G401 (cell line): ENCODE data around the gene NCKAP5L. TPM values are rescaled to one million over a fixed set of nuclear protein-coding genes. Genes with fewer than 3 reads are reported as not detected.
"Not testable (repeated sequence)": the region's sequence is repeated elsewhere in the genome, so short reads cannot be mapped to it uniquely, and the experiment has no call there.

Source experiments
- DNase-seq: peaks from one replicate; pipeline ENCODE4 v3.0.0-alpha.2; 2015; ENCODE audit warnings: low spot score
- in situ Hi-C: cut with HindIII; loops from 2 replicates; pipeline ENCODE4 v1.10.0; 2016; ENCODE audit warnings: low sequenced_read_pairs, mixed read lengths
- total RNA-seq: library from RNA; depleted of rRNA; stranded (reverse); fragments of >200 nt; shearing (Covaris generic); gene quantifications from 2 replicates; pipeline ENCODE4 v1.2.3, GENCODE V29; 2014

The NCKAP5L gene
- total RNA-seq, 1 experiment from 2014 or later: 17.0 TPM

DNA sequence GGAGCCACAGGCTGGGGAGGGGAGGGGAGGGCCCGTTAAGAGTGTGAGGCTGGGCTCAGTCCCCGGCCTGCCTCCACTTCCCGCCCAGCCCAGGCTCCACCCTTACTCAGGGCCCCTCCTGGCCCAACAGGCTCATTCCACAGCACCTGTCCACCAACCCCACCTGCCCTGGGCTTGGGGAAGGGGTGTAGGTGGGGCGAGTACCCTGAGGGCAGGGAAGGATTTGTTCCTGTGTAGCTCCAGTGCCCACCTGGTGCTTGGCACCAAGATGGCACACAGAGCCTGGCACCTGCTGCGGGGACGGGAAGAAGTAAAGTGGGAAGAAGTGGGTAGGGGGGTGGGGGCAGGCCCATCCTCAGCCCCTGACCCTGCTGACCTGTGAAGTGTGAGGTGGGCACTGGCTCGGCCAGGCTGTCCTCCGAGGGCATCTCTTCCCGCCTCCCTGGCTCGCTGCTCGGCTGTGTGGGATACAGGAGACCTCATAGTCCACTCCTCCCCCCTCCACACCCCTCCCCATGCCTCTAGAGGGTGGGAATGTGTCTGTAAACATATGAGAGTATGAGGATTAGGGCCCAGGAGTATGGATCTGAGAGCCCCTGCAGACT lies 35.1 kb downstream of the NCKAP5L start:
- DNase-seq: no peak

DNA sequence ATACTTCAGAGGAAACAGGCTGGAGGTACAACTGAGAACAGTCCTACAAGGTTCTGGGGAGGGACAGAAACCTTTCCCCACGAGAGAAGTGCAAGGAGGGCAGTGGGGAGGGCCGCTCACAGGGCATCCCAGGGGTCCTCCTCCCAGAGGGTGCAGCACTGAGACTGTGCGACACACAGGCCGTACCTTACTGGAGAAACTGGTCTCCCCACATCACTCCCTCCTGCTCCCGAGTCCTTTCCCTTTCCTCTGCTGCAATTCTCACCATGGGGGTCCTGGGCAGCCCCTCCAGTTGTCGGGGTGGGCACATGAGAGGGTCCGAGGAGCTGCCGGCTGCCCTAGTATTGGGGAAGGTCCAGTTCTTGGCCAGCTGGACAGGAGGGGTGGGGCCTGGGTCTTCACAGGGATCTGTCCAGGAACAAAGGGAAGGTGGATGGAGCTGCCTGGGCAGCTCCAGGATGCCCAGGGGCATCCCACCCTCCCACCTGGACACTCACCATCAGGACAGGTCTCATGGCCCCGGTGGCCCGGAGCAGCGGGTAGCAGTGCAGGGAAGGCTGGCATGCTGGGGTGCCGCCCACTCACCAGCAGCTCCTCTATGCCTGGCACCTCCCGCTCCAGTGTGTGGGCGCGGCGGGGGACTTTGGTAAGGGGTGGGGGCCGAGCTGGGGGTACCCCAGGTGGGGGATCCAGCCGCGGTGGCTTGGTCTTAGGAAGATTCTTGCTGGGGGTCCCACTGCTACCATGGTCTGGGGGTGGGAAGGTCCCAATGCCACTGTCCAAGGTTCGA lies 35.8 kb downstream of the NCKAP5L start:
- no peak for DNase-seq
- in situ Hi-C loops: no loop called here

More for the DNA sequence above, 35.1 kb downstream of the NCKAP5L start:
- in situ Hi-C loops: no loop called here

DNA sequence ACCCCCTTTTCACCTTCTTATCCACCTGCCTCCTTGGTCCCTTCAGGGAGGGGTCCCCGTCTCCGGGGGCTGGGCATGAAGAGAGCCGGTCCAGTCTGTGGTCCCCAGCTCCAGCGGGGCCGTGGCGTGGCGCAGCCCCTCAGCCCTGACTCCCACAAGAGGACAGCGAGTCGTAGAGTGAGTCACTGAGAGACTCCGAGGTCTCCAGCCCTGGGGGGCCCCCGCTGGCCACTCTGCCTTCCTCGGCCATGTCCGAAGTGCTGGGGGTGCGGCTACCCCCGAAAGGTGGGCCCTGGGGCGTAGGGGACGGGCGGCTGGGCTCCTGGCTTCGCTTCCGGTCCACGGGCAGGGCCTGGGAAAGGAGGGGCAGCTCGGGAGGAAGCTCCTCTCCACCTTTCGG lies 36.5 kb downstream of the NCKAP5L start:
- DNase-seq: no peak
- in situ Hi-C loops: no loop called here

DNA sequence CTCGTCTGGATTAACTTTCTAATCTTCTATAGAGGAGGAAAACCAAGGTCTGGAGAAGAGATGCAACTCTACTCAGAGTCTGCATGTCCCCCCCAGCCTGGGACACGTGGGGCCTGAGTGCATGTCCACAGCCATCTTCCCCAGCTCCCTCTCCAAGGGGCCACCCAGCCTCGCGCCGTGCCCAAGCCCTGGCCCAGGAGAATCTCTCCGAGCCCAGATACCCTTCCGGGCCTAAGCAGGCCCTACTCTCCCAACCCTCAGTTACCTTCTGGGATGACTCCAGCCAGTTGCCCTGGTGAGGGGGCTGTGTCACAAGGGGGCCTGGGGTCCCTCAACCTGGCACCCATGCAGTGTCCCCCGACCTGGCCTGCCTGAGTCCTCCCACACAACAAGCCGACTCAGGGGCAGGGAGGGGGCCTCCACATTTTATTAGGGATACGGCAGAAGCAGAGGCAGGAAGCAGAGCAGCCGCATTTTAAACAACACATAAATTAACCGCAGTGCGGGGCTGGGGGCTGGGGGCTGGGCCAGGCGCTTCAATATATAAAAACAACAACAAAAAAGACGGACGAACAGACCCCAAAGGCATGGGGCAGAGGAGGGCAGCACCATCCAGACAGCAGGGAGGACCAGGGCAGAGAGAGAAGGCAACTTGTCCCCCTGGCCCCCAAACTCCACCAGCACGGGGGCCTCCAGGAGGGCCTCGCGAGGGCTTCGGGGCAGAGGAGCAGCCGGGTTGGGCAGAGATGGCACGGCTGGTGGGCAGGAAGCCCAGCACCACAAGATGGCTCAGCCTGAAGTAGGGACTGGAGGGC lies 37.3 kb downstream of the NCKAP5L start:
- in situ Hi-C loops: no loop called here
- no peak for DNase-seq

DNA sequence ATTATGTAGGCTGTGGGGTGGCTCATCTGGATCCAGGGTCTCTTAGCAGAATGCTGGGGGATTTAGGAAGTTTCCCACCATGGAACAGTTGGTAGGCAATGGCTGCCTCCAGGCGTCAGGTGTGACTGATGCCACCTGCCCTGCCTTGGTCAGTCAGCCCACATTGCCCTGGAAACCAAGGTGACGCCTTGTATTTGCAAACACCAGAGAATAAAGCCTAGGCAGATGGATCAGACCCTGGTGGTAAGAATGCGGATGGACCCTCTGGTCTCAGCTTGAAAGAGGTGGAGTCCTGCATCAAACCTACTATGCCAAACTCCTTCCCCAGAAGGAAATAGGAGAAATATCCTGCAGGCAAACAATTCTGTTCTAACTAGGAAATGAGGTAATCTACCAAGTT lies 38.2 kb downstream of the NCKAP5L start:
- no peak for DNase-seq
- in situ Hi-C loops: no loop called here

DNA sequence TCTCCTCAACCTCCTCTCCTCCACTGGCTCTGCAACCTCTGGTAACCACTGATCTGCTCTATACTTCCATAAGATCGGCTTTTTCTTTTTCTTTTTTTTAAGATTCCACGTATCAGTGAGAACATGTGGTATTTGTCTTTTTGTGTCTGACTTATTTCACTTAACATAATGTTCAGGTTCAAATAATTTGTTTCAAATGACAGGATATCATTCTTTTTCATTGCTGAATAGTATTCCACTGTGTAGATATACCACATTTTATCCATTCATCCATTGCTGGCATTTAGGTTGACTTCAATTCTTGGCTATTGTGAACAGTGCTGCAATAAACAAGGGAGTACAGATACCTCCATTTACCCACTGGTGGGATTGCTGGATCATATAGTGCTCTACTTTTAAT lies 40.5 kb downstream of the NCKAP5L start:
- in situ Hi-C loops: no loop called here
- no peak for DNase-seq

DNA sequence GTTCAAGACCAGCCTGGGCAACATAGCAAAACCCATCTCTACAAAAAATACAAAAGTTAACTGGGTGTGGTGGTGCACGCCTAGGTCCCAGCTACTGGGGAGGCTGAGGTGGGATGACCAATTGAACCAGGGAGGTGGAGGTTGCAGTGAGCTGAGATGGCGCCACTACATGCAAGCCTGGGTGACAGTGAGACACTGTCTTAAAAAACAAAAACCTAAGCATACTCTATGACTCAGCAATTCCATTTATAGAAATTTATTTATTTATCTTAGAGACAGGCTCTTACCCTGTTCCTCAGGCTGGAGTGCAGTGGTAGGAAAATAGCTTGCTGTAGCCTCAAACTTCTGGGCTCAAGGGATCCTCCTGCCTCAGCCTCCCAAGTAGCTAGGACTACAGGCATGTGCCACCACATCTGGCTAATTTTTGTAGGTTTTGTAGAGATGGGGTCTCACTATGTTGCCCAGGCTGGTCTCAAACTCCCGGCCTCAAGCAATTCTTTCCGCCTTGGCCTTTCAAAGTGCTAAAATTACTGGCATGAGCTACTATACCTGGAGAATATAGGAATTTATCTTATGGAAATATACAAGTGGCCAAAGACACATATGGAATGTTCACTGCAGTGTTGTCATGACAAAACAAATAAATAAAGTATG lies 43.3 kb downstream of the NCKAP5L start:
- no peak for DNase-seq
- in situ Hi-C loops: no loop called here

DNA sequence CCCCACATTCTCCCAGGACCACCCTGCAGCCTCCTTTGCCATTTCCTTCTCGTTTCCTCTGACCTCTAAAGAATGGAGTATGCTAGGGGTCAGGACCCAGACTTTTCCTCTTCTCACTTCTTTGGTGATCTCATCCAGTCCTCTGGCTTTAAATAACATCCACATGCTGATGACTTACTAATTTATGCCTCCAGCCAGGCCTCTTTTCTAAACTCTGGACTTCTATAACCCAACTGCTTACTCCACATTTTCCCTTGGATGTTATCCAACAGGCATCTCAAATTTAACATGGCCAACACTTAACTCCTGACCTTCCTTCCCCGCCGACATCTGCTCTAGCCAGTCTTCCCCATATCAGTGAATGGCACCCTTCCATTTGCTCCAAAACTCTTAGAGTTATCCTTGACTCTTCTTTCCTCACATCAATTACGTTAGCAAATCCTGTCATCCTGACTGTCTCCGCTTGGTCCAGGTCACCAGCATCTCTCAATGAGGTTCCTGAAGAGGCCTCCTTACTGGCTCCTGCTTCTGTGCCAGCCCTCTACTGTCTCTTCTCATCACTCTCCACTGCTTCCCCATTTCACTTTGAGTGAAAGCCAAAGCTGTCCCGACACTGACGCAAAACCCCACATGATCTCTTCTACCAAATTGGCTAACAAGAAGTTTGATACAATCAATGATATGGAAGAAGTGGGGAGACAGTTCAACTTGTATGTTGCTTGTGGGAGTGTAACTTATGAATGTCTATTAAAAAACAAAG lies 44.1 kb downstream of the NCKAP5L start:
- in situ Hi-C loops: no loop called here
- no peak for DNase-seq

DNA sequence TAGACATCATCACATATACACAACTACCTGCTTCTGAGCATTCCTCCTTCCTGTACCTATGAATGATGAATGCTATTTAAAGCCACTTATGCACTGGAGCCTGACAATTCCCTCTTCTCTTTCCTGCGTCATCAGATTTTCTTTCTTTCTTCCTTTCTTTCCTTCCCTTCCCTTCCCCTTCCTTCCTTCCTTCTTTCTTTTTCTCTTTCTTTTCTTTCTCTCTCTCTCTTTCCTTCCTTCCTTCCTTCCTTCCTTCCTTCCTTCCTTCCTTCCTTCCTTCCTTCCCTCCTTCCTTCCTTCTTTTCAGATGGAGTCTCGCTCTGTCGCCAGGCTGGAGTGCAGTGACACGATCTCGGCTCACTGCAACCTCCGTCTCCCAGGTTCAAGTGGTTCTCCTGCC lies 47.3 kb downstream of the NCKAP5L start:
- in situ Hi-C loops: not testable (repeated sequence)

DNA sequence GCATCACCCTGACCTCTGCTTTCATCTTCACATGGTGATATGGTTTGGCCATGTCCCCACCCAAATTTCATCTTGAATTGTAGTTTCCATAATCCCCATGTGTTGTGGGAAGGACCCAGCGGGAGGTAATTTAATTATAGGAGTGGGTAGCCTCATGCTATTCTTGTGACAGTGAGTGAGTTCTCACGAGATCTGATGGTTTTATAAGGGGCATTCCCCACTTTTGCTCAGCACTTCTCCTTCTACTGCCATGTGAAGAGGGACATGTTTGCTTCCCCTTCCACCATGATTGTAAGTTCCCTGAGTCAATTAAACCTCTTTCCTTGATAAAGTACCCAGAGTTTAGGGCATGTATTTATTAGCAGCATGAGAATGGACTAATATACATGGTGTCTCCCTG lies 48.6 kb downstream of the NCKAP5L start:
- DNase-seq: no peak
- in situ Hi-C loops: no loop called here

More for the DNA sequence above, 47.3 kb downstream of the NCKAP5L start:
- not testable (repeated sequence) for DNase-seq

DNA sequence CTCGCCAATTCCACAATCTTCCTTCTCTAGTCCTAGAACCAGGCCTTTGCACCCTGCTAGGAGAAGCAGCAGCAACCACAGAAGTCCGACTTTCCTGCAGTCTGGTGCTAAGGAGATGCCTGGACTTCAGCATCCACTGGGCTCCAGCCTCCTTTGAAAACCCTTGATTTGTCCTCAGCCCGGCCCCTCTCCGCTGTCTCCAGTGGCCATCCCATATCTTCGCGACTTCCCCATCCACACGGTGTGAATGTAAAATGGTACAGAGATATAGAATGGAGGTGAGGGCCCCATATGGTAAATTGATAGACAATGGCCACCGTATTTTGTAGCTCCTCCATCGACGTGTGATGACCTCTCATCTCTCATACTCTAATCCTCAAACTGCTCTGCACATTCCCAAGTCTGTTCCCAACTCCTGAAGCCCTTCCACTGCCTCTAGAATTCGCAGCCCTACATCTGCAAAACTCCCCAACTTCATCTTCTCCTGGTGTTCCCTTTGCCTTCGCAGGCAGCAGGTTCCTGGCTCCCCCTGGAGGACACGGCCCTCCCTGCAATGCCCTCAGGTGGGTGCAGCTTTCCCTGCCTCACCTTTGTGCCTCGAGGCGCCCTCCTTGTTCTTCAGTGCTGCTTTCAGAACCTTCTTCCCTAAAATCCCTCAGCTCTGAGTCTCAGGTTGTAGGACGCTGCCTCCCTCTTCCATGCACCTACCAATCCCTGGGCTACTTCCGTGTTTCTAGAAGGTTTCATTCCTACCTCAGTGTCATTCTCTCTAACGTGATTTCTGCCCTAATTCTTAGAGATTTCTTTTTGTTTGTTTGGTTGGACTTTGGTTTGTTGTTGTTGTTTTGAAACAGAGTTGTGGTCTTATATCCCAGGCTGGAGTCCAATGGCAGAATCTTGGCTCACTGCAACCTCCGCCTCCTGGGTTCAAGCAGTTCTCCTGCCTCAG lies 50.1 kb downstream of the NCKAP5L start:
- in situ Hi-C loops: no loop called here
- DNase-seq: peak; percentile 34

DNA sequence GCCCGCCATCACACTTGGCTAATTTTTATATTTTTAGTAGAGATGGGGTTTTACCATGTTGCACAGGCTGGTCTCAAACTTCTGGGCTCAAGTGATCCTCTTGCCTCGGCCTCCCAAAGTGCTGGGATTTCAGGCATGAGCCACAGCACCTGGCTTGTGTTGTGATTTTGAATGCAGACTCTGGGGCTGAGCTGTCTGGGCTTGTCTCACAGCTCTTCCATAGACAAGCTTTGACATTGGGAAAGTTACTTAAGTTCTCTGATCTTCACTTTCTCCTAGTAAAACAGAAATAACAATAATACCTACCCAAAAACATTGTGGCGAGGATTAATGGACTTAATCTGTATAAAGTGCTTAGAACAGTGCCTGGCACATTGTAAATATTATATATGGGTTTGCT lies 50.9 kb downstream of the NCKAP5L start:
- in situ Hi-C loops: no loop called here
- no peak for DNase-seq

DNA sequence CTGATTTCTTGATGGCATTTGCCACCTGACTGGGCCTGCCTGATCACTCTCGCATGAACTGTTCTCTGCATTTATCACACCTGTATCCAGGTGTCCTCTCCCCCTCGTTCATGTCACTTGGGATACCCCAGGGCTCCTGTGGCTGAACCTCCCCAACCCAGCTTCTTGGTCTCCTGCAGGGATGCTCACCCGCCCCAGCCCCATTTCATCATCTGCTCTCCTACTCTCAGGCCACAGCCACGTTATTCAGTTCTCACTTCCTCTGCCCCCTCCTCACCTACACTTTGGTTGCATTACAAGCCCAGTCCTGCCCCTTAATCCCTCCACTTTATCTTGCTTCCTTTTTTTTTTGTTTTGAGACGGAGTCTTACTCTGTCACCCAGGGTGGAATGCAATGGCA lies 51.4 kb downstream of the NCKAP5L start:
- no peak for DNase-seq
- in situ Hi-C loops: no loop called here

DNA sequence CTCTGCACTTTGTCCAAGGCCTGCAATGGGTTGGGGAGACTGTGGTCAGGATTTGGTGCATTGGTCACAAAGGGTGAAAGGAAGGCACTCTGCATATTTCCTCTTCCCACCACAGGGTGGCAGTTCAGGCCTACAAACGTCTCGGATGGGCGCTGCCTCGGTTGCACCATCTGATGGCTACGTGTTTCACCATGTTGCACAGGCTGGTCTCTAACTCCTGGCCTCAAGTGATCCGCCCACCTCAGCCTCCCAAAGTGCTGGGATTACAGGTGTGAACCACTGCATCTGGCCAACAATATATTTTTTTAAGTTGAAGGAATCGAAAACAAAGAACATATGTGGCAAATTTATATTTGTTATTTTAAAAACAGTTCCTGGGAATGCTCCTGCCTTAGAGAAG lies 51.8 kb downstream of the NCKAP5L start:
- in situ Hi-C loops: no loop called here

DNA sequence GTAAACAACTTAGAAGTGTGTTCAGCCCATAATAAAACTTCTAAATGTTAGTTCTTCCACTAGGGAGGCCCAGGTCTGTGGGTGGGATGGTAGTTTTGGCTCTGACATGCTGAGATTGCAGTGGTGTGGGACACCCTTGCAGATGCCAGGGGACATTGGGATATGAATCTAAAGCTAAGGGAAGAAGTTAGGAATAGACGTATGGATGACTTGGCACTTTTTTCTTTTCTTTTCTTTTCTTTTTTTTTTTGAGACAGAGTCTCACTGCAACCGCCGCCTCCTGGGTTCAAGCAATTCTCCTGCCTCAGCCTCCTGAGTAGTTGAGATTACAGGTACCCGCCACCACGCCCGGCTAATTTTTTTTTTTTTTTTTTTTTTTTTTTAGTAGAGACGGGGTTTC lies 55.1 kb downstream of the NCKAP5L start:
- in situ Hi-C loops, DNase-seq: not testable (repeated sequence)

More for the DNA sequence above, 51.8 kb downstream of the NCKAP5L start:
- DNase-seq: peak; percentile 61

DNA sequence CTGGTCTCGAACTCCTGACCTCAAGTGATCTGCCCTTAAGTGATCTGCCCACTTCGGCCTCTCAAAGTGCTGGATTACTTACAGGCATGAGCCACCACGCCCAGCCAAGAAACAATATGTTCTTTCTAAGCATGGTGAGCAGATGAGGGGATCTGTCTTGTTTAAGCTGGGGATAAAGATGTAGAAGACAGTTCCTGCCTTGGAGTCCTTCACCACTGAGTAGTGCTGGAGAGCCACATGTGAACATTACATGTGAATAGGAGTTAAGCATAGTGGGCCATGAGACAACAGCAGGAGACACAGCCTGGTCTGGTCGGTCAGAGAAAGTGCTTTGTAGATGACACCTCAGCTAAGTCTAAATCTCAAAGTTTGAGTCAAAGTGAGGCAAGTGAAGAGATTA lies 60.9 kb downstream of the NCKAP5L start:
- in situ Hi-C loops: no loop called here
- no peak for DNase-seq

DNA sequence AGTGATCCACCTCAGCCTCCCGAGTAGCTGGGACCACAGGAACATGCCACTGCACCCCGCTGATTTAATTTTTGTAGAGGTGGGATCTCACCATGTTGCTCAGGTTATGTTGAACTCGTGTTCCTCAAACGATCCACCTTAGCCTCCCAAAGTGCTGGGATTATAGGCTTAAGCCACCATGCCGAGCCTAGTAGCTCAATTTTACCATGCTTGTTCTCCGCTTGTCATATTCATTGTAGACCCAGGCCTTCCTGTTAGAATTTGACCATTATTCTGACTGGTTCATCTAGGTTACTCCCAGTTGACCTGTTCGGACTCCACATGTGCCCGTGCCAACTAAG lies 62.1 kb downstream of the NCKAP5L start:
- in situ Hi-C loops: no loop called here
- no peak for DNase-seq

DNA sequence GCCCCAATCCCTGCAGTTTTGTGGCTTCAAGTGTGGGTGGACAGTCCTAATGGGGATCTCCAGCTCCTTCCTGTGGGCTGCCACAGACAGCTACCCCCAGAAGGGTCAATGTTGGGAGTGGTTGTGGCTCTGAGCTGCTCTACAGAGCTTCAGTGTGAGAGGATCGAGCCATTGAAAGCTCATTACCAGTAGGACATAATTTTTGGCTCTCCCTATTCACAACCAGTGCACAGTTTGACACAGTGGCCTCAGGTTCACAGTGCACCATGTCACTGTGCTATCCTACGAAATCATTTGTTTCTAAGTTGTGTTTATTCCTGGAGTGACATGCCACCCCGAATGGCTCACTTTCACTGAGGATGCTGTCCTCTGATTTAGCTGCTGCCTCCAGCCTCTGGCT lies 64.1 kb downstream of the NCKAP5L start:
- no peak for DNase-seq

More for the DNA sequence above, 64.1 kb downstream of the NCKAP5L start:
- in situ Hi-C loops: no loop called here
